CD4-positive, alpha-beta T cell (primary cell): Measurements from ENCODE around the gene GCM1. TPM values are rescaled to one million over a fixed set of nuclear protein-coding genes. Genes with fewer than 3 reads are reported as not detected.

ENCODE experiments used
- ATAC-seq: fragments of 200-7000 bp; cut with Tn5 transposase; one replicate; pipeline ENCODE4 v1.10.0; 2022; ENCODE audit warnings: mild to moderate bottlenecking; ENCODE audit not compliant: poor library complexity
- CTCF ChIA-PET: fragments of 350-600 bp; sonication (Branson Sonifier 250); formaldehyde crosslinking; loops from one replicate; lab custom pipeline; 2021; ENCODE audit warnings: antibody characterized with exemption, inconsistent platforms; lab: Charles Lee
- POLR2A ChIA-PET: fragments of 350-600 bp; sonication (Branson Sonifier 250); formaldehyde crosslinking; loops from one replicate; lab custom pipeline; 2021; ENCODE audit warnings: antibody characterized with exemption, inconsistent platforms; lab: Charles Lee
- DNase-seq, 14 experiments: peaks; one replicate each; pipeline ENCODE4 v3.0.0-alpha.2; 2013 to 2020; ENCODE audit warnings: mixed read lengths in 2 of 14
- H3K27ac ChIP-seq, 2 donors: one replicate each; pipeline versions ENCODE4 v1.5.1 to v1.7.0; 2013; ENCODE audit warnings: low read length in 2 of 2, low read depth in 1 of 2, mild to moderate bottlenecking in 1 of 2
- H3K27me3 ChIP-seq, 2 experiments: 1 replicate in 1 of 2; 2 replicates in 1 of 2; pipeline versions ENCODE4 v1.6.1 to v1.7.0; 2013; ENCODE audit warnings: low read length in 2 of 2, control low read depth in 1 of 2, mild to moderate bottlenecking in 1 of 2, moderate library complexity in 1 of 2; ENCODE audit not compliant: insufficient read depth in 2 of 2, control insufficient read depth in 1 of 2
- H3K36me3 ChIP-seq: one replicate; pipeline ENCODE4 v1.6.1; 2013; ENCODE audit warnings: low read length, control low read depth; ENCODE audit not compliant: insufficient read depth
- H3K4me1 ChIP-seq: one replicate; pipeline ENCODE4 v1.6.1; 2013; ENCODE audit warnings: low read length, control low read depth; ENCODE audit not compliant: insufficient read depth
- H3K4me3 ChIP-seq: one replicate; pipeline ENCODE4 v1.5.1; 2013; ENCODE audit warnings: mild to moderate bottlenecking, low read length, moderate library complexity
- H3K9me3 ChIP-seq, 2 experiments: 1 replicate in 1 of 2; 2 replicates in 1 of 2; pipeline versions ENCODE4 v1.6.1 to v1.7.0; 2013; ENCODE audit warnings: low read length in 2 of 2, mild to moderate bottlenecking in 2 of 2, control low read depth in 1 of 2, moderate library complexity in 1 of 2; ENCODE audit not compliant: control insufficient read depth in 1 of 2, insufficient read depth in 1 of 2
- H3K27ac Mint-ChIP-seq: one replicate; pipeline ENCODE4 v1.8.0; 2020; ENCODE audit warnings: mixed read lengths
- H3K27me3 Mint-ChIP-seq: one replicate; pipeline ENCODE4 v1.8.0; 2021; ENCODE audit warnings: mixed read lengths
- H3K36me3 Mint-ChIP-seq: one replicate; pipeline ENCODE4 v1.8.0; 2021; ENCODE audit warnings: low read depth, mixed read lengths
- H3K4me1 Mint-ChIP-seq: one replicate; pipeline ENCODE4 v1.8.0; 2021; ENCODE audit warnings: low read depth, mixed read lengths
- H3K4me3 Mint-ChIP-seq: one replicate; pipeline ENCODE4 v1.8.0; 2020; ENCODE audit warnings: mild to moderate bottlenecking, mixed read lengths
- H3K9me3 Mint-ChIP-seq: one replicate; pipeline ENCODE4 v1.8.0; 2020; ENCODE audit warnings: mixed read lengths
- intact Hi-C, 2 experiments: fragments of 100-400 bp; cut with DNase I in 1 of 2; cut with micrococcal nuclease in 1 of 2; formaldehyde crosslinking; loops; one replicate each; pipeline versions ENCODE4 v1.15.1 to v1.9.0; 2023 to 2025; cut with DNase I, micrococcal nuclease
- total RNA-seq, 174 experiments: library from RNA in 2 of 174; stranded (reverse) in 2 of 174; gene quantifications; one replicate each; pipeline ENCODE4 v1.2.3 and lab custom pipeline; 2021 to 2026
- TF ChIP-seq, protein P1 (sequence below): fragments of 200-600 bp; IDR thresholded peaks from one replicate; pipeline ENCODE4 v1.8.0; 2022; ENCODE audit warnings: antibody characterized with exemption, mild to moderate bottlenecking

GCM1 gene
- total RNA-seq, 2 experiments from 2014 or later: 0.11 to 0.22 TPM

DNA sequence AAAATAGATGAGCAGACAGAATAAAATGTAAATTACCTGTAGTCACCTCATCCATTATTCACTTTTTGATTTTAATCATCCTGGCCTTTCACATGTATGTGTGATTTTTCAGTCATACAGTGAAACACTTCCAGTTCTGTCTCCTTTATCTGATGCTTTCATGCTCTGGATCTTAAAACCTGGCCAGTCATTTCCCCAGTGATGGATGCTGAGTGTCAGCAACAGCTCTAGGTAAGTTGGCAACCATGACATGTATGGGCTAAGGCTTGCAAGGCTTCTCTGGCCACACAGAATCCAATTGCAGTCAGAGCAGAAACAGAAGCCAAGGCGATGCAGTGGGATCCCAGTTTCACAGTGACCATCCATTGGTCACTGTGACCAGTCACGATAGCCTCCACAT is 47.6 kb downstream of the GCM1 start:
- TF ChIP-seq, protein P1, sequence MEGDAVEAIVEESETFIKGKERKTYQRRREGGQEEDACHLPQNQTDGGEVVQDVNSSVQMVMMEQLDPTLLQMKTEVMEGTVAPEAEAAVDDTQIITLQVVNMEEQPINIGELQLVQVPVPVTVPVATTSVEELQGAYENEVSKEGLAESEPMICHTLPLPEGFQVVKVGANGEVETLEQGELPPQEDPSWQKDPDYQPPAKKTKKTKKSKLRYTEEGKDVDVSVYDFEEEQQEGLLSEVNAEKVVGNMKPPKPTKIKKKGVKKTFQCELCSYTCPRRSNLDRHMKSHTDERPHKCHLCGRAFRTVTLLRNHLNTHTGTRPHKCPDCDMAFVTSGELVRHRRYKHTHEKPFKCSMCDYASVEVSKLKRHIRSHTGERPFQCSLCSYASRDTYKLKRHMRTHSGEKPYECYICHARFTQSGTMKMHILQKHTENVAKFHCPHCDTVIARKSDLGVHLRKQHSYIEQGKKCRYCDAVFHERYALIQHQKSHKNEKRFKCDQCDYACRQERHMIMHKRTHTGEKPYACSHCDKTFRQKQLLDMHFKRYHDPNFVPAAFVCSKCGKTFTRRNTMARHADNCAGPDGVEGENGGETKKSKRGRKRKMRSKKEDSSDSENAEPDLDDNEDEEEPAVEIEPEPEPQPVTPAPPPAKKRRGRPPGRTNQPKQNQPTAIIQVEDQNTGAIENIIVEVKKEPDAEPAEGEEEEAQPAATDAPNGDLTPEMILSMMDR: no peak
- peaks cover 71% of the 10 kb centered on the region for H3K36me3 Mint-ChIP-seq
- H3K9me3 ChIP-seq: no peaks in the 10 kb centered on the region
- no peaks in the 10 kb centered on the region for H3K9me3 Mint-ChIP-seq
- DNase-seq (no peak), ATAC-seq (no peak)
- no peak overlapping the region for H3K27ac ChIP-seq
- peaks cover 49% of the 10 kb centered on the region for H3K36me3 ChIP-seq
- H3K4me3 Mint-ChIP-seq: no peak overlapping the region
- H3K4me1 Mint-ChIP-seq: no peaks in the 10 kb centered on the region
- CTCF ChIA-PET: no interaction called here
- H3K27me3 ChIP-seq: no peaks in the 10 kb centered on the region
- no peak overlapping the region for H3K27ac Mint-ChIP-seq
- no peaks in the 10 kb centered on the region for H3K4me1 ChIP-seq
- POLR2A ChIA-PET: no interaction called here
- no peaks in the 10 kb centered on the region for H3K27me3 Mint-ChIP-seq
- intact Hi-C loops: no loop called here
- H3K4me3 ChIP-seq: no peak overlapping the region

DNA sequence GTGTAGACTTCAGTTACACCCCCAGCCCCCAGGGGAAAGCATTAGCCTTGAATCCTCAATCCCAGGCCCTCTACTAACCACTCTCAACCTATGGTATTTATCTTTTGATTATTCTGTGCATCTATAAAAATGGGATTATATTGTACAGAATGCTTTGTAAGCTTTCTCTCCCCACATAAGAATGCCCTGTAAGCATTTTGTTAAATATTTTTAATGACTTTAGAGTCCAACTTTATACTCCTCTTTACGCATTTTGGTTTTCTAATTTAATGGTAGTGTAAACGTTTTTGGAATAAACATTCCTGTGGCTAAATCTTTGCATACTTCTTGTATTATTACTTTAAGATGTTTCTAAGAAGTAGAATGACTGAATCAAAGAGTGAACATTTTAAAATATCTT is 48.1 kb downstream of the GCM1 start:
- TF ChIP-seq, protein P1: no peak
- Histone ChIP-seq H3K9me3 (no peaks in the 10 kb centered on the region), H3K4me1 (no peaks in the 10 kb centered on the region), H3K27me3 (no peaks in the 10 kb centered on the region), H3K36me3 (peaks cover 54% of the 10 kb centered on the region), H3K27ac (no peak overlapping the region), H3K4me3 (no peak overlapping the region)
- CTCF ChIA-PET: no interaction called here
- H3K4me1 Mint-ChIP-seq: no peaks in the 10 kb centered on the region
- H3K36me3 Mint-ChIP-seq: peaks cover 75% of the 10 kb centered on the region
- POLR2A ChIA-PET: no interaction called here
- no peak for DNase-seq
- ATAC-seq: no peak
- H3K9me3 Mint-ChIP-seq: no peaks in the 10 kb centered on the region
- no peak overlapping the region for H3K27ac Mint-ChIP-seq
- H3K27me3 Mint-ChIP-seq: no peaks in the 10 kb centered on the region
- intact Hi-C loops: no loop called here
- H3K4me3 Mint-ChIP-seq: no peak overlapping the region

DNA sequence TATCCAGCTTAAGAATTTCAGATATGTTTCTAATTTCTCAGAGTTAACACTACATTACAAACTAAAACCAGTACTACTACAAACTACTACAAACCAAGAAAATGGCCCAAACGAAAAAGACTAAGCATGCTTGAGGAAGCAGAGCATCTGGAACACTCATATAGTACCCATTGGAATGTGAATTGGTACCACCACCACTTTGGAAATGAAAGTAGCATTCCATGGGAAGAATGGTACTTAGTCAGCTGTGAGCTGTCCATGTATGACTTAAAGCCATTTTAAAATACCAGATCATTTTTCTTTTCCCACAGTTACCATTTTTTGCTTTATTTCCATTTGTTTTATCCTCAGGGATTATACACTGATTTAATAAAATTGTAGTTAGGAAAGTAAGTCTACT is 52.9 kb downstream of the GCM1 start:
- intact Hi-C loops: no loop called here
- no peaks in the 10 kb centered on the region for H3K9me3 Mint-ChIP-seq
- H3K27me3 Mint-ChIP-seq: no peaks in the 10 kb centered on the region
- Histone ChIP-seq H3K27me3 (no peaks in the 10 kb centered on the region), H3K36me3 (peaks cover 85% of the 10 kb centered on the region), H3K27ac (no peak overlapping the region), H3K4me3 (no peak overlapping the region), H3K9me3 (no peaks in the 10 kb centered on the region), H3K4me1 (no peaks in the 10 kb centered on the region)
- CTCF ChIA-PET: no interaction called here
- TF ChIP-seq, protein P1: no peak
- H3K4me1 Mint-ChIP-seq: no peaks in the 10 kb centered on the region
- no peak overlapping the region for H3K4me3 Mint-ChIP-seq
- DNase-seq (no peak), ATAC-seq (no peak)
- no peak overlapping the region for H3K27ac Mint-ChIP-seq
- POLR2A ChIA-PET: interaction anchor here (1.3 kb wide), 1 partner anchor 14 kb away, joined by 3 read pairs; no protein-coding TSS in a partner anchor
- H3K36me3 Mint-ChIP-seq: peaks cover 98% of the 10 kb centered on the region
